ENCODE measurements around the gene CENPF.

DNA sequence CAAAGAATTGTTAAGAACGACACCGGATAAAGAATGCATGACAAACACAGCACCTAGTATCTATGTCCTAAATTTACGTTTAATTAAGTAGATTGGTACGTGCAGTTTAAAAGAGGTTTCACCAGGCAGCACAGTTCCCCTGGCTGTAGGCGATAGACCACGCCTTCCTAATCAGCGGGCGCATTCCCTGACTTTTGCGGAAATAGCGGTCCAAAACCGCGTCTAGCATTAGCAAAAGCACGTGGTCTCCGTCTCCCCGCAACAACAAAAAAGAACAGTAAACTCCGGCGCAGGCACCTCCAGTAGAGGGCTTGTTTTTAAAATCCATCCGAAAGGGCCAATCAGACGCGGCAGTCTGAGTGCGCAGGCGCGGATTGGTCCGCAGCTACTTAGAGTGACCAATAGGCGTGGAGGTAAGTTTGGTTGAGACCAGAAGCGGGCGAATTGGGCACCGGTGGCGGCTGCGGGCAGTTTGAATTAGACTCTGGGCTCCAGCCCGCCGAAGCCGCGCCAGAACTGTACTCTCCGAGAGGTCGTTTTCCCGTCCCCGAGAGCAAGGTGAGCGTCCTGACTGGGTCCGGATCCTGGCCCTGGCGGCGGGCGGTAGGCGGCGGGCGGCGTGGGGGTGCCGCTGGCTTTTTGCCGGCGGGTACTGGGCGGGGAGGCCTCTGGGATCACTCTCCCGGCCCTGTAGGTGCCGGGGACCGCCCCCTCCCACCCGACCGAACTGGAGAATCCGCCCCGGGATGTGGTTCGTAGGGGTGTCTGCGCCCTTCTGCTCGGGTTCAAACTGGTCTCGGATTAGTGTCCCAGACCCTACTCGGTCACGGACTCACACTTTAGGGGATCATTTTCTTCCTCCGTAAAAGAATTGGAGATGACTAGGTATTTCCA lies at the start of gene CENPF:
- no peak for TF ChIP-seq POLR2A (IDR thresholded peaks at IDR 0.05)
- TF ChIP-seq CTCF (IDR thresholded peaks at IDR 0.05): peak in 2 of 3 experiments; percentile 14 to 15
